HL-60/S4 treated with phorbol 12-myristate 13-acetate at 8.2 ng/mL for 4 days and 3 days (cell line): ENCODE results near the gene BRINP2.

Experiments
- in situ Hi-C: fragments of 300-500 bp; cut with MboI; formaldehyde crosslinking; loops from 2 replicates; pipeline ENCODE4 v1.15.0; 2022; ENCODE audit warnings: low sequenced_read_pairs

Gene BRINP2

GRCh38 chr1:177256153-177257075, 85.7 kb downstream of the BRINP2 start:
- in situ Hi-C loops: no loop called here

- in situ Hi-C loops: no loop called here
These were observed 86.4 kb downstream of the BRINP2 start for GRCh38 chr1:177257128-177257527.

- in situ Hi-C loops: no loop called here
These were observed 86.8 kb downstream of the BRINP2 start for GRCh38 chr1:177257576-177257975.

- in situ Hi-C loops: no loop called here
These were observed 100.1 kb downstream of the BRINP2 start for GRCh38 chr1:177270863-177271262.

GRCh38 chr1:177273141-177273540, 102.4 kb downstream of the BRINP2 start:
- in situ Hi-C loops: no loop called here

- in situ Hi-C loops: no loop called here
These were observed 104.0 kb downstream of the BRINP2 start for GRCh38 chr1:177274687-177275211.

GRCh38 chr1:177275736-177276135, 105.0 kb downstream of the BRINP2 start:
- in situ Hi-C loops: no loop called here

GRCh38 chr1:177278626-177279390, 108.0 kb downstream of the BRINP2 start:
- in situ Hi-C loops: no loop called here

GRCh38 chr1:177281901-177282300, 111.1 kb downstream of the BRINP2 start:
- in situ Hi-C loops: no loop called here

- in situ Hi-C loops: no loop called here
These were observed 112.2 kb downstream of the BRINP2 start for GRCh38 chr1:177282976-177283375.

- in situ Hi-C loops: no loop called here
These were observed 112.6 kb downstream of the BRINP2 start for GRCh38 chr1:177283380-177283779.

GRCh38 chr1:177286396-177286795, 115.6 kb downstream of the BRINP2 start:
- in situ Hi-C loops: no loop called here

GRCh38 chr1:177287270-177287669, 116.5 kb downstream of the BRINP2 start:
- in situ Hi-C loops: no loop called here

- in situ Hi-C loops: no loop called here
These were observed 117.2 kb downstream of the BRINP2 start for GRCh38 chr1:177287994-177288393.

GRCh38 chr1:177289532-177289931, 118.8 kb downstream of the BRINP2 start:
- in situ Hi-C loops: no loop called here

- in situ Hi-C loops: no loop called here
These were observed 129.7 kb downstream of the BRINP2 start for GRCh38 chr1:177300431-177300830.

- in situ Hi-C loops: no loop called here
These were observed 130.8 kb downstream of the BRINP2 start for GRCh38 chr1:177301425-177302124.

- in situ Hi-C loops: no loop called here
These were observed 131.7 kb downstream of the BRINP2 start for GRCh38 chr1:177302357-177303044.

GRCh38 chr1:177305040-177306018, 134.6 kb downstream of the BRINP2 start:
- in situ Hi-C loops: no loop called here
